Erythroblast (primary cell): Measurements from ENCODE around the gene TOMM22.

Experiments
- GATA1 ChIP-seq: IDR thresholded peaks from 2 replicates; pipeline ENCODE4 v1.6.1; 2011; ENCODE audit warnings: low read depth, mild to moderate bottlenecking, control low read depth, low read length, moderate library complexity
- POLR2A ChIP-seq: IDR thresholded peaks from 2 replicates; pipeline ENCODE4 v1.6.1; 2011; ENCODE audit warnings: mild to moderate bottlenecking, low read length

GRCh38 chr22:38655519-38656255, 26.1 kb upstream of the TOMM22 start:
- TF ChIP-seq POLR2A (no peak), GATA1 (no peak)
